Keratinocyte (primary cell): Measurements from ENCODE around the gene RSPH1.

Experiments
- CTCF ChIP-seq, 3 experiments: IDR thresholded peaks in 1 of 3; conservative IDR thresholded peaks in 1 of 3; optimal IDR thresholded peaks in 1 of 3; 2 replicates in 2 of 3; 3 replicates in 1 of 3; pipeline versions ENCODE3 to v1.5.1; 2011; ENCODE audit warnings: low read length in 3 of 3, mild to moderate bottlenecking in 3 of 3, moderate library complexity in 2 of 3, control low read depth in 1 of 3, inconsistent platforms in 1 of 3; ENCODE audit not compliant: insufficient read depth in 2 of 3; ENCODE audit errors: extremely low read depth in 1 of 3
- EZH2 ChIP-seq: IDR thresholded peaks from one replicate; pipeline ENCODE4 v1.6.1; 2012; ENCODE audit warnings: inconsistent platforms, mild to moderate bottlenecking, low read length, moderate library complexity

- TF ChIP-seq CTCF (optimal IDR thresholded peaks at IDR 0.05 in 1 of 3, IDR thresholded peaks at IDR 0.05 in 1 of 3, conservative IDR thresholded peaks at IDR 0.05 in 1 of 3; ENCODE audit: extremely low read depth in 1 of 3, insufficient read depth in 2 of 3, low read length in 3 of 3) (no peak), EZH2 (no peak)
These were observed 37.9 kb upstream of the RSPH1 start for GRCh38 chr21:42533963-42534355.
